Activated T-helper 1 cell treated with anti-CD3 and anti-CD28 coated beads, Interleukin-2, amount 50 U/mL, for 16 hours (primary cell): Measurements from ENCODE around the gene ARID4A.
"Not testable (repeated sequence)": the region's sequence is repeated elsewhere in the genome, so short reads cannot be mapped to it uniquely, and the experiment has no call there.

ENCODE experiments used
- DNase-seq, 2 donors: peaks; one replicate each; pipeline ENCODE4 v3.0.0-alpha.2; 2020; ENCODE audit warnings: low read depth in 1 of 2, low spot score in 1 of 2

ARID4A gene

DNA sequence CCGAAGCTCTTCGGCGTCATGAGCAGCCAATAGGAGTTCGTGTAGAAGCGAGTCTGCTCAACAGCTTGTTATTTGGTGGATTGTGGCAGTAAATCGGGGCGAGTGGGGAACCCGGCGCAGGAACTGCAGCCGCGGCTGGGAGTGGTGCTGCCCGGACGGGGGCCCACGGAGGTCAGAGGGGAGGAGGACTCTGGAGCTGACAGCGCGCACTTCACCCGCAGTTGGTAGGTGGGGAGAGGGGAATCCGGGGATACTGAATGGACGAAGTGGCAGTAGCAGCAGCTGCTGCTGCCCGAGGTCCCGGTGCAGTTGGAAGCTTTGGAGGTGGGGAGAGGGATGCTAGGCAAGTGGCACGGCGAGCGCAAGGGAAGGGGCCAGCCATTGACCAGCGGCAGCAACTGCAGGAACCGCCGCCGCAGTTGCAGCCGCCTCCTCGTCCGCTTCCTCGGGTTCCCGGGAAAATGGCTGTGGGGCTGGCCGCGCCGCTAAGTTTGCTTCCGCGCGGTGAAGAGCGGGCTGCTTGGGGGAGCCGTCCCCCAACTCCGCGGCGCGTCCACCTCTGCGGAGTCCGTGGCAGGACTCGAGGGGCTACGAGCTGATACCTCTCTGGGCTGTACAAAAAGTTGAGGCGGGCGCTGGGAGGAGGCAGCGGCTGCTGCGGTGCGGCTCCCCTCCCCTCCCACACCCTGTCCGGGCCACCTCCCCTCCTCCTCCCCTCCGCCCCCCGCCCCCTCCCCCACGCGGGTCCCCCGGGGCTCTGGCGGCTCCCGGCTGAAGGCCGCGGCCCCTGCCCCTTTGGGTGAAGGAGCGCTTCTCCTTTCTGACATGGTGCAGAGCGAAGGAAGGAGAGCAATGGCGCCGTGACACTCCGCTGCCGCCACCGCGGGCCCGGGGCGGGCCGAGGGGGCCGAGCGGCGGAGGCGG lies at the start of gene ARID4A:
Gene ARID4A (plus strand): TSS at position 79 of the 924 bp plus-strand sequence. CDS start 1,300 bp downstream, outside the sequence.
- DNase-seq: peak; percentile 60 to 72

GRCh38 chr14:58249611-58250010 lies 48.7 kb upstream of the ARID4A start:
- DNase-seq: no peak

GRCh38 chr14:58258156-58258555 lies 40.2 kb upstream of the ARID4A start:
- no peak for DNase-seq

- not testable (repeated sequence) for DNase-seq
Measured at GRCh38 chr14:58262005-58262404, 36.4 kb upstream of the ARID4A start.

DNA sequence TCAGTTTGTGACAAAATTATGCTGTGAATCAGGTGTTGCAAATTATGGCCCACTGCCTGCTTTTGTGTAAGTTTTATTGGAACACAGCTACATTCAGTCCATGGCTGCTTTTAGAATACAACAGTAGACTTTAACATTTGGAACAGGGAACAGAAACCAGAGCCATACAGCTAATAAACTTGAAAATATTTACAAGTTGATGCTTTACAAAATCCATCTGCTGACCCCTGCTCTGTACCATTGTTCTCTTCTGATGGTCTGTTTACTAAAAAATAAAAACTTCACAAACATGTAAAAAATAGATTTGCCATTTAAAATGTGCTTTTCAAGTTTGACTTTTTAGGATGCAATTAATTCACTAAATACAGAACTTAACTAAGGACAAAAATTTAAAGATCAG lies 33.0 kb upstream of the ARID4A start:
- no peak for DNase-seq

DNA sequence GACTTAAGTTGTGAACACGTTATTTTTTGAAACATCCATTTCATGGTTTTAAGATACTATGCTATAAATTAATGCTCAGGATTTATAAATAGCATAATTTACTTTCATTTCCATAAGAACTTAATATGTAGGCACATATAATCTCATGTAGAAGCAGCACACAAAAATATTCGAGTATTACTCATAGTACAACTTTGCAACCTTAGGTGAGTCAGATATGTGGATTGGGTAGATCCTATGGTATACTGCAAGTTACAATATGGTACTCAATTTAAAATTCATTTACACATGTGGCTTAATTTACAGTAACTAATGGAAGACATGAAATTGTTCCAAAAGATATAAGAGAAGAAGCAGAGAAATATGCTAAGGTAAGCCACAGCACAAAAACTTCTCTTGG lies 27.7 kb upstream of the ARID4A start:
- no peak for DNase-seq

DNA sequence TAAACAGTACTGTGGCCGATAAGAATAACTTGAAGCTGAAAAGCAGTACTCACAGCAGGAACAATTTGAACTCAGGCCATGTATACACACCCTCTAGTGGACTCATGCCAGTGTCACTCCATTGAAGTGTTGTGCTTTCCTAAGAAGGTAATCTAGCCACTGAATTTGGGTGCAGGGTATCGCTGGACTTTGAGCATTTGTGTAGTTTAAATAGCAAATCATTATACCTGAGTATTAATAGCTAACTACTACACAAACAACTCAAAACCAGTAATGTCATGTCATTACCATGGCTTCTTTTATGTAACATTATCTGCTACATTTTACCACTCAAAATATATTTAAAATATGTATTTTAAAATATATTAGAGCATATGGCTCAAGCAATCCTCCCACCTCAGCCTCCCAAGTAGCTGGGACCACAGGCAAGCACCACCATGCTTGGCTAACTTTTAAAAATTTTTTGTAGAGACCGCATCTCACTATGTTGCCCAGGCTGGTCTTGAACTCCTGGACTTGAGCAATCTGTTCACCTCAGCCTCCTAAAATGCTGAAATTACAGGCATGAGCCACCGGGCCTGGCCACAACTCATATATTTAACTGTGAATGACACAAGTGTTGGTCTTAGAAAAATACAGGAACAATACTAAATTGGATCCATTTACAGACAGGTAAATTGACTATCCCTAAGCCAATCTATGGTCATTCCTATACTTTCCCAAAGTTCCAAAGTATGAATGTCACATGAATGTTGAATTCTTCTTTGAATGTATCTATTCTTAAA lies 25.6 kb upstream of the ARID4A start:
- no peak for DNase-seq

GRCh38 chr14:58274881-58275280 lies 23.5 kb upstream of the ARID4A start:
- DNase-seq: no peak

DNA sequence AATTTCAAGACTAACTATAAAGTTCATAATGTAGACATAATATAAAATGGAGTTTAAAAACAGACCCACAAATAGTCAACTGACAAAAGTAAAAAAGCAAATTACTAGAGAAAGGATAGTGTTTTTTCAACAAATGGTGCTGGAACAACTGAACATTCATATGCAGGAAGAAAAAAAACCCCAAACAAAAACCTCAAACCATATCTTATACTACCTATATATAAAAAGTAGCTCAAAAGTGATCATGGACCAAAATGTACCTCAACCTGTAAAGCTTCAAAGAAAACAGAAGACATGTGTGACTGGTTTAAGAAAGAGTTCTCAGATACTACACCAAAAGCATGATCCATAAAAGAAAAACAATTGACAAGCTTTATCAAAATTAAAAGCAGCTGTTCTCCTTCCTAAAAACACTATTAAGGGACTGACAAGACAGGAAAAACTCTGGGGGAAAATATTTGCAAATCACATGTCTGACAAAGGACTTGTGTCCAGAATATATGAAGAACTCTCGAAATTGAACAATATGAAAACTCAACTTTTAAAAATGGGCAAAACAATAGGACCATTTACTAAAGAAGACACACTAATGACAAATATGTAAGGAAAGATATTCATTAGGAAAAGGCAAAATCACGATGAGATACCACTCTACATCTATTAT lies 22.7 kb upstream of the ARID4A start:
- DNase-seq: no peak

DNA sequence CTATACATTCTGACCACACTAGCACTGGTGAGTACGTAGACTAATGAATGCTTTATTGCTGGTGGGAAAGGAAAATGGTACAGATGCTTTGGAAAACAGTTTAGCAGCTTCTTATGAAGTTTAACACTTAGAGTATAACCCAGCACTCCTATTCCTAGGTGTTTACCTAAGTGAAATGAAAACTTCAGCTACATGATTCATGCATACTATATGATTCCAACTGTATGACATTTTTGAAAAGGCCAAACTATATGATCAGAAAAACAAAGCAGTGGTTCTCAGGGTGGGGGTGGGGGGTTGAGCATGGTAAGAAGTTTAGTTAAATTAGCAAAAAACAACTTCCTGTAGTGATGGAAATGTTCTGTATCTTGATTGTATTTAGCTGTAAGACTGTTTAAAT lies 22.1 kb upstream of the ARID4A start:
- no peak for DNase-seq

DNA sequence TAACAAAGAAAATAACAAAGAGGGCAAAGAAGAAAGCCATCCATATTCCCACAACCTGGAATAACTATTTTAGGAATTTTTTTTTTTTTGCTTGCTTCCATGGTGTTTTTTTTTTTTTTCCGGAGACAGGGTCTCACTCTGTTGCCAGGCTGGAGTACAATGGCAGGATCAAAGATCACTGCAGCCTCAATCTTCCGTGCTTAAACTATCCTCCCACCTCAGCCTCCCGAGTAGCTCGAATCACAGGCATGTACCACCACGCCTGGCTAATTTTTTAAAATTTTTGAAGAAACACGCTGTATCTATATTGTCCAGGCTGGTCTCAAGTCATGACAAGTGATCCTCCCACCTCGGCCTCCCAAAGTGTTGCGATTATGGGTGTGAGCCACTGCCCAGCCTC lies 20.2 kb upstream of the ARID4A start:
- DNase-seq: no peak

DNA sequence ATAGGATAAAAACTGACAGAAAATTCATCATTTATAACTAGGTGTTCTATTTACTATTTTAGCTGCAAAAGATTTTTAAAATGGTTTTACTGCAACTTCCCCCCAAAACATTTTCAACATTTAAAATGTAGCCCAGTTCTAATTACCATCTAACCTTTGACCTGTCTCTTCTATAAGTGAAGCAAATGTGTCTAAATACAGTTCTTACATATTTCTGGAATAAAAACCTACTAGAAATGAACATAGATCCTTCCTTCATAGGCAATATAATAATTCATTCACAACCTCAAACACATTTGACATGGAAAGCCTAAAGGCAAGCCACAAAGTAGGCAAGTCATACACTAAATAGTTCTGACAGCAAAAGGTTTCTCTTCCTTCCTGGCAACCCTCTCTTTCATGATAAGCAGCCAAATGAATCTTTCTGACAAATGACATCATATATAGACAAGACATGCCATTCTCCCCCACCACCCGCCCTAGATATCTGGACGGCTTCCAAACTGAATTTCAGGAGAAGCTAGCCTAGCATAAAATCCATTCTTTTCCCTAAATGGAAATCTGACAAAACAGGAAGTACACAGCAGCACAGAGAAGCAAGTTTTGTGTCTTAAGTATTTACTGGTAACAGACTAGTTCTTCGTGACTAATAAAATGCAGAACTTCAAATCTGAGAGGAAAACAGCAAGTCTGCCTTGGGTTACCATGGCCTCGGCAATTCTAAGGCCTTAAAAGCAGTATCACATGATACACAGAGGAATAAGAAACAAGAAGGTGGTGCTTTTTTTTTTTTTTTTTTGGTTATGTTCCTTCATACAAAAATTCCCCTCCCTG lies 17.2 kb upstream of the ARID4A start:
- DNase-seq: no peak

GRCh38 chr14:58281969-58282368 lies 16.4 kb upstream of the ARID4A start:
- DNase-seq: no peak

DNA sequence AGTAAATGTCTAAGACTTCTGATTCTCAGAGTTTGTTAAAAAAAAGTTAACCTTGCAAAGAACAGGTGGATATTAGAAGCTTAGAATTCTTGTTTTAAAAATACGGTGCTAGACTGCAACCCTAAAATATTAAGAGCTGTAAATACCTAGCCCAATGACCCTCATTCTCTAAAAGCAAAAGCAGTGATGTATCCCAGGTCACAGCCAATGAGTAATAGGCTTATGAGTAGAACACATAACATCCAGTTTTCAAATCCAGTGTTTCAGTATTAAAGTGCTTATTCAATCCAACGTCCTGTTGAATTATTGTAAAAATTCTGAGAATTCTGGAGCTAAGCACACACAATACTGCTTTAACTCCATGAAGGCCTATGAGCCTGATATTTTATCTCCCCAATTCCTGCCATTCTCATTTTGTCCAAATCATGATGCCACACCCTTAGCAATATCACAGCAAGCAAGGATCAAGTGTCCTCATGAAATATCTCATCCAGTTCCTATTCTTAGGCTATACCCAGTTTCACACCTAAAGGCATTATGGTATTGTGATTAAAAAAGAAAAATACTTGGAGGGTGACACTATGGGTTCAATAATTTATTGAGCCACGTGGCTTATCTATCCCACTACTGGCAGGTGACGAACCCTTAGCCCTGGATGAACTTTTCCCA lies 15.3 kb upstream of the ARID4A start:
- no peak for DNase-seq

DNA sequence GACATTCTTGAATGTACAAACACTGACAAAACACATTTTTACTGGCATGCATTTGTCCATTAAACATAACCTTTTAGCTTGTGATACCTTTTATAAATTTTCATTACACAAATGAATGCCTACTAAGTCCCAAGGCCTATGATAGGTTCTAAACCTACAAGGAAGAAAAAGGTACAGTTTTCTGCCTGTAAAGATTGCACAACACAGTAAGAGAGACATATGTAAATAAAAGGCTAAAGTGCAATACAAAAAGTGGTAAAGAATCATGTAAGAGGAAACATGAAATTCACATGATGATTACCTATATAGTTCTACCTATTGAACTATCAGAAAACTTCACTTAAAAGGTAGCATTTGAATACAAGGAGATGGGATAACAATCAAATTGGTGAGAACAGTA lies 14.6 kb upstream of the ARID4A start:
- no peak for DNase-seq

DNA sequence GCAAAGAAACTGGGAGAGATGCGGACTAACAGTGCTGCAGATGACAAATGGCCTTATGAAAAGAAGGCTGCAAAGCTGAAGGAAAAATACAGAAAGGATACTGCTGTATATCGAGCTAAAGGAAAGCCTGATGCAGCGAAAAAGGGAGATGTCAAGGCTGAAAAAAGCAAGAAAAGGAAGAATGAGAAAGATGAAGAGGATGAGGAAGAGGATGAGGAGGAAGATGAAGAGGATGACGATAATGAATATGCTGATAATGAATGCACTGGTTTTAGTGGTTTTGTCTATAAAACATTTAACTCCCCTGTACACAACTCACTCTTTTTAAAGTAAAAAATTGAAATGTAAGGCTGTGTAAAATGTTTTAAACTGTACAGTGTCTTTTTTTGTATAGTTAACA lies 13.2 kb upstream of the ARID4A start:
- DNase-seq: no peak

GRCh38 chr14:58287607-58288042 lies 10.7 kb upstream of the ARID4A start:
- no peak for DNase-seq

DNA sequence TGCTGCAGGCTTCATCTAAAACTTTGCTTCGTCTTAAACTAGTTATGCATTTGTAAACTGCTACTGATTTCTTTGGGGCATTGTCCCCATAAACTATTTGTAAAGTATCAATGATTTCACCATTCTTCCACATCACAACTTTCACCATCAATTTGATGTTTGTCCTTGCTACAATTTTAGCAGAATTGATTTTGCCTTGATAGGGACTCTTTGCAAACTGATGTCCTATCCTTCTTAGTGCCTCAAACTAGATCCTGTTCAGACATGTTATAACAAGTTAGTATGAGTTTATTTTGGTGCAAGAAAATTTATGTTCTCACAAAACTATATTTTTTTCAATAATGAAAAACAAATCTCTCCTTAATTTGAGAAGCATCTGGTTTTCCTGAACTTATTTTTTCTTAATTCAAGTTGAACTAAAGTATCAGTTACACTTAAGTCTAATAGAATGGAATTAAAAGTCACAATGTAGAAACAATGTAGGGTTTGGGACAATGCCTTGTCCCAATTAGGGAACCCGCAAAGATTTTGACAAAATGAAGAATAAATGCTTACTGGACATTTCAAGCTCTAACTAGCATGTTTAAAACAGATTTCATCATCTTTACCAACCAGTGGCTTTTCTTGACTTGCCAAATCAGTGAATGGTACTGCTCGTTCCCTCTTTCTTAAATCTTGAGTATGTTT lies 10.1 kb upstream of the ARID4A start:
- no peak for DNase-seq

DNA sequence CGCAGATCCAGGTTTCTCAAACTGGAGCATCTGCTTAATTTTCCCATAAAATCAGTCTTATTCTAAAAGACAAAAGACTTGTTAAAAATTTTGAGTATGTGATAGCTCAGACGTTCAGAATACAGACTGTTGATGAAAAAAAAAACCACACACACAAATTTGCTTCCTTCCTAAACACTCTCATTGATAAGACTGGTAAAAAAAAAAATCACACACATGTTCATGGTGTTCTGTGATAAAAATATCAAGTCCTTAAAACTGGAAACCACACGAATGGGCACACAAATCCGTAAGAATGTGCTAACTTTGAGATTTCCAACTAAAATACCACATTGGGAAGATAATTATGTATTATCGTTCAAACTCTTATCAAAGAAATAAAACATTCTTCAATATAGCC lies 6.7 kb upstream of the ARID4A start:
- no peak for DNase-seq

DNA sequence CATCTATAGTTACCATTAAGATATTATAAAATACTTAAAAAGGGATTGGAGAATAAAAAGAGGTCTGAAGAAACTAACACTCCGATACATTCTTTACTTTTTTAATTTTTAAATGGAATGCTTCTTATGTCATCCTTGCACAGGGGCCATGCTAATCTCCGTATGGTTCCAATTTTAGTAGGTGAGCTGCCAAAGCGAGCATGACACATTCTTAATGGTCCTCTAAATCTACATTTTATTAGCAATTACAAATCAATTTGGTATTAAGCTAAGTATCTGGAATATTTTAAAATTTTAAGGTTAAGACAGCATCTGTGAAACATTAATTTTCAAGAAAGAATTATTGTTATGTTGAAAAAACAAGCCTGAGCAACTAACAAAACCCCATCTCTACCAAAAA lies 6.2 kb upstream of the ARID4A start:
- no peak for DNase-seq
